GM18517 (cell line): ENCODE measurements around the gene PHLPP2.
"Not testable (repeated sequence)": the region's sequence is repeated elsewhere in the genome, so short reads cannot be mapped to it uniquely, and the experiment has no call there.

Experiments
- ATAC-seq: cut with Tn5 transposase; IDR thresholded peaks from one replicate; pipeline ENCODE4 v1.9.1; 2021; ENCODE audit warnings: mild to moderate bottlenecking, moderate library complexity; ENCODE audit not compliant: unreplicated experiment

PHLPP2 gene

DNA sequence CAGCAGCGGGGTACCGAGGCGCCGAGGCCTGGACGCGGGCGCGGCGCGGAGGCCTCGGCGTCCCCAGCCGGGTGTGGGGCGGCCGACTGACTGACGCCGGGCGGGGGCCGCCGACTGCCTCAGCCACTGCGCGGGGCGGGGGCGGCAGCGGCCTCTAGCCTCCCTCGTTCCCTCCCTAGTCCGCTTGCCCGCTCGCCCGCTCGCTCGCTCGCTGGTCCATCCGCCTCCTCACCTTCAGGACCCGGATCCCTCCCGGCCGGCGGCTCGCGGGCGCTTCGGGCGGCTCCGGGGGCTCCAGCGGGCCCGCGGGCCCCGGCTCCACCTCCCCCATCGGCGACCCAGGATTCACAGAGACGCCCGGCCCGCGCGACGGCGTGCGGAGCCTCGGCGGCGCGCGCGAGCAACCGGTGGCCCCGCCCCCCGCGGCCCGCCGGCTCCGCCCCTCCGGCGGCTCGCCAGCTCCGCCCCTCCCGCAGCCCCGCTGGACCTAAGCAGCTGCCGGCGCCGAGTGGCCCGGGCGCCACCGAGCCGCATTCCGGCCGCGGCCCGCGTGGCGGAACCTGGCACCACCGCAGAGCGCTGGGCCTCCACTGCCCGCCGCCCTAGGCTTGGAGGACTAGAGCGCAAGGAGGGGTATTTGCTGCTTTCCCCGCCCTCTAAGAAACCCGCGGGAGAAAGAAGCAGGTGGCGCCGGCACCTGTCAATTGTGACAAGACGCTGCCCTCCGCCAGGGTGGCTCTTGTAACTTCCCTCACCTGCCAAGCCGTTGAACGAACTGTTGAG lies 773 bp downstream of the PHLPP2 start:
- peak; percentile 66 for ATAC-seq

DNA sequence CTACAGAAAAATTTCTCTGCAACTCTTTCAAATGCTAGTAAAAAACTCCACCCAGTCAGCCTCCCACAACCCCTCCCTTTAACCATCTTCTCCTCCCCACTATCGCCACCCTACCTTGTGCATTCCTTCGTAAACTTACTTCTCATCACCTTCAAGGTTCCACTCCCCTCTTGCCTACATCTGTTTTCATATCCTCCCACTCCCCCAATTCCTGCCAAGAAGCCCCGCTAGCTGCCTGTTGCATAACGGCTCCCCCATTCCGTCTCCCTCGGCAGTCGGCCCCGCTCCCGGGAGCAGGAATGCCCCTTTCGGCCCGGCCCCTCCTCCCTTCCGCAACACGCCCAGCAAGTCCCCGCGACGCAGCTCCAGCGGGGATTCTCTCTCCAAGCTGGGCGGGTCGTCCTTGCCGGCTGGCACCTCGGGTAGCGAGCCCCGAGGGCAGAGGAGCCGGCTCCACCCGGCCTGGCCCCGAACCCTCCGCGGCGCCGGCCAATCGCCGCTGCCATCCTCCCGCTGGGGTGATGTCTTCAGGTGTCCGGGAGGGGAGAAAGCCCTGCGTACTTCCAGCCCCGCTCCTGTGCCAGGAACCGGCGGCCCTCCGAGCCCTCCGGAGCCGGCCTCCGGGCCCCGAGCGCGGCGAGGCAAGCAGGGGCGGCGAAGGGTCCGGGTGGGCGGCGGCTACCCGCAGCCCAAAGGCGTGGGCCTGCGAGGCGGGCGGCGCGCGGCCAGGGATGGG lies 1.5 kb downstream of the PHLPP2 start:
- ATAC-seq, result peak; percentile 44

DNA sequence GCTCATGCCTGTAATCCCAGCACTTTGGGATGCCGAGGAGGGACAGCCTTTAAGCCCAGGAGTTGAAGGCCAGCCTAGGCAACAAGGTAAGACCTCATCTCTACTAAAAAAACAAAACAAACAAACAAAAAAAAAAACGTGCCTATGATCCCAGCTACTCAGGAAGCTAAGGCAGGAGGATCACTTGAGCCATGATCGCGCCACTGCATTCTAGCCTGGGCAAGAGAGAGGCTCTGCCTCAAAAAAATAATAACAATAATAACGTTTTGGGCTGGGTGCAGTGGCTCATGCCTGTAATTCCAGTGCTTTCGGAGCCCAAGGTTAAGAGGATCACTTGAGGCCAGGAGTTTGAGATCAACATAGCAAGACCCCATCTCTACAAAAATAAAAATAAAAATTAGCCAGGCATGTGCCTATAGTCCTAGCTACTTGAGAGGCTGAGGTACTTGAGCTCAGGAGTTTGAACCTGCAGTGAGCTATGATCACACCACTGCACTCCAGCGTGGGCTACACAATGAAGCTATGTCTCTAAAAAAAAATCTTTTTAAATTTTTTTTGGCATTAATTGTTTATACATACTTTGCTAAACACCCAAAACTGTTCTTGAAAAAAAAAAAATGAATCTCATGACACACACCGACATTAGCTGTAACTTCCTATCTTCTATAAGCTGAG lies 3.3 kb downstream of the PHLPP2 start:
- no peak for ATAC-seq

DNA sequence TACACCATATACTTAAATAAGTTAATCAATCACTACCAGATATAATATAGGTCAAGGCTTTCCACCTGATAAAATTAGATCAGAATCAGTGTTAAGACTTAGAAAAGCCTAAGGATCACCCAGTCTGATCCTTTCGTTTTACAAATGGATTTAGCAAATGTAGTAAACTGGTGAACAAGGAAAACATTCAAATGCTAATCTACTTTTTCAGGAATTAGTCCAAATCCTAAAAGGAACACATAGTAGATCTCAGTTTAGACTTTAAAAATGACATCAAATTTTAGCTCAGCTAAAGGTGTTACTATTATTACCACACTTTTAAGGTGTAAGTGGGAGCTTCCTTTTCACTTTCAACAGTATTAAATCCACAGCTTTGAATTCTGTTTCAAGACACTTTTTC lies 12.0 kb downstream of the PHLPP2 start:
- ATAC-seq, result no peak

DNA sequence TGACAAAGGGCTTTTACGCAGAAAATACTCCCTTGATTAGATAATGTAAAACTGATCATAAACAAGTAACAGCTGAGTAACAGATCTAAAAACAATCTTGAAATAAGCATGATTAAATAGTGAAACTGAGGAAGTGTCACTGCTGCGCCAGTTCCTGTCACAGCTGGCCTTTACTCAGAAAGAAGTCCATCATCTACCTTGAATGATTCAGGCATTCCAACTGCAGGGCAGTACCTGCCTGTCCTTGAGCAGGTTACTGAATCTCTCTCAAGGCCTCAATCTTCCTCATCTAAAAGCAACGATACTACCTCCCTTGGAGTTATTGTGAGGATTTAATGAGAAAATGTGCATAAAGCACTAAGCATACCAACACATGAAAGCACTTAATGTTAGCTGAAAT lies 12.7 kb downstream of the PHLPP2 start:
- no peak for ATAC-seq

DNA sequence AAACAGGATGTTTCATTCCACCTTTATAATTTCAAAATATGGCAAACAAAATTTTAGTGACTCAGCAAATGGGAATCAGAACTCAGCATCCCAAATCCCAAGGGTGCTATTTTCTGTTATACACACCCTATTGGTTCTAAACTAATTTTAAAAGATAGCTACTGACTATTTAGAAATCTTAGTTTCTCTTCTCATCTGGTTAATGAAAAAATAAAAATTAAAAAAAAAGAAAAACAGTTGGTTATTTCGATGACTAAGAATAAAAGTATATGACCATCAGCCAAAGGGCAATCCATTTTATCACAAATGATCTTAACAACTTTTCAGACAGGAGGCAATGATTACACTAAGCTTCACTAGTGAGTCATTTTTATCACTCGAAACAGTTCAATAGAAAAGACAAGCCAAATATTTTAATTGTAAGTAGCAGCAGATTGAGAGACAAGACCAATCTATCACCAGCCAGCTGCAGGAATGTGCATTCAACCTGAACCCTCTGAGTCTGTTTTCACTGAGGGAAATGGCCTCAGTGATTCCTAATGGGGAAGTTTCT lies 15.2 kb downstream of the PHLPP2 start:
- no peak for ATAC-seq

DNA sequence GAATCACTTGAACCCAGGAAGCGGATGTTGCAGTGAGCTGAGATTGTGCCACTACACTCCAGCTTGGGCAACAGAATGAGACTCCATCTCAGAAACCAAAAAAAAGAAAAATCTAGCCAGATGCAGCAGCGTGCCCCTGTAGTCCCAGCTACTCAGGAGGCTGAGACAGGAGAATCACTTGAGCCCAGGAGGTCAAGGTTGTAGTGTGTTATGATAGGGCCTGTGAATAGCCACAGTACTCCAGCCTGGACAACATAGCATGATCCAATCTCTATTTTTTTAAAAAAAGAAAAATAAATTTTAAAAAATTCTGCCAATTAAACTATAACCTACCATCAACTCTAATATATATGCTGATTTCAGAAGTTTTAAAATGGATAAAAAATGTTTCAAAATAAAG lies 15.8 kb downstream of the PHLPP2 start:
- no peak for ATAC-seq

DNA sequence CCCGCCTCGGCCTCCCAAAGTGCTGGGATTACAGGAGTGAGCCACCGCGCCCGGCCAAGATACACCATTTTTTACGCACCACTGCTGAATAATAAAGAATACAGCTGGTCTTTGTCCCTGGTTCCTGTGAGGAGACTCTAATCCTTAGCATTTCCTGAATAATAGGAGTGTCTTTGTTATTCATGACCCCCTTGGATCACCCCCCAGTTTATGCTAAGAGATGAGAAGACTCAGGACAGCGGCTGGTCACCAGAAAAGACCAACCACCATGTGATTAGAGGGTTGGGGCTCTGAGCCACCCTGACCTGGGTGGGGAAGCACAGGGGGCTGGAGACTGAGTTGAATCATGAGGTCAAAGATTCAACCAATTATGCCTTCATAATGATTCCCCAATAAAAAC lies 17.3 kb downstream of the PHLPP2 start:
- no peak for ATAC-seq

DNA sequence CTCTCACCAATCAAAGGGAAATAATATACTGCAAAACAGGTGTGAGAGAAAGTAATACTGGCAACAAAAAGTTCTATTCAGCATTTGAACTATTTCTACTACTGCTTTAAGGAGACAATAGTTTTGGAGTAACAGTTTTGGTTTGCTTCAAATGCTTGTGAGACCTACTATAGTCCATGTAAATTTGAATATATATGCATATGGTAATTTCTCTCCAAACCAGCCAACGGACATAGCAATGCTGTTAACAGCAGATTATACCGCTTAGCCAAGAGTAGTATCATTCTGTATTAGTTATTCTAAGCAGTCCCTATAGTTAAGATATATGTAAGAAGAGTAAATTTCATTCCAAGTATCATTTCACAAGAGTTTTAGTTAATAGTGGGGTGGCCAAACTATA lies 18.5 kb downstream of the PHLPP2 start:
- no peak for ATAC-seq

DNA sequence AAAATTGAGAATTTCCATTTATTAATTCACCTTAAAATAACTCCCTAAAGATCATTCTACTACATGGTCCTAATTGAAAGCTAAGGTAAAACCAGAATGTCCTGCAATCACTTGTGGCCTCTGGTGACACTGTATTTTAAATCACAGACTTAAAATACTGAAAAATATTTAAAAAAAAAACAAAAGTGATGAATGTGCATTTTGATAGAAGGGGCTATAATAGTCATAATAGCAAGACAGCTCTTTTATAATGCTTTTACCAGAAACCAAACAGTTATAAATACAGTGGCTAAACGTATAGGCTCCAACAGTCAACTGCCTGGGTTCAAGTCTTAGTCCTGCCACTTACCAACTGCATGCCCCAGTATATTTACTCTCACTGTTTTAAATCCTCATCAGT lies 21.2 kb downstream of the PHLPP2 start:
- ATAC-seq, result no peak

DNA sequence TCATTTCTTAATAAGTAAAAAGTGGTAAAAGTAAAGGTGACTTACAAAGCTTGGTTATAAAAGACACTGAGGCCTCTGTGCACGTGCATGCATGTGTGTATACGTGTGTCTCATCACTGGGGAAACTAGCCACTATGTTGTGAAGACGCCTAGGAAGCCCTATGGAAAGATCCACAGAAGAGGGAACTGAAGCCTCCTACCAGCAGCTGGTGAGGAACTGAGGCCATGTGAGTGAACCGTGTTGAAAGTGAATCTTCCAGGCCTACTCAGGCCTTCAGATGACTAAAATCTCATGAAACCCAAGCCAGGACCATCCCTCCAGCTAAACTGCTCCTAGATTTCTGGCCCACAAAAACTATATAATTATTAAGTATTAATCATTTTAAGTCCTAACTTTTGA lies 23.7 kb downstream of the PHLPP2 start:
- no peak for ATAC-seq

DNA sequence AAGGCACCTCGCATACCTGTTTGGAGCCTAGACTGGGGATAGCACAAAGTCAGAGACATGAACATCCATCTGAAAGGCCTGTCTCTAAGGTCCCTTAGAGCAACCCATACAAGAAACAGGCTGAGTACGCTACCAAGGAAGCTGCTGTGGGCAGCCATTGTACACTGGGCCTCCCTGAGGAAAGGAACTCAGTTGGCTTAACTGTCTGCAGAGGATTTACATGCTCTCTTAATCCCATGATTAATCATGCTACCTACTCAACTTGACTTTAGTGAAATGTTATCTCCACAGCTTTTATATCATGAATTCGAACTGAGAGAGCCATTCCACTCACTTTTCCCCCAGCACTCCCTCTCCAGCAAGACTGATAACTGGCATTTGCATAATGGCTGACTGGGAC lies 26.0 kb downstream of the PHLPP2 start:
- ATAC-seq, result no peak

DNA sequence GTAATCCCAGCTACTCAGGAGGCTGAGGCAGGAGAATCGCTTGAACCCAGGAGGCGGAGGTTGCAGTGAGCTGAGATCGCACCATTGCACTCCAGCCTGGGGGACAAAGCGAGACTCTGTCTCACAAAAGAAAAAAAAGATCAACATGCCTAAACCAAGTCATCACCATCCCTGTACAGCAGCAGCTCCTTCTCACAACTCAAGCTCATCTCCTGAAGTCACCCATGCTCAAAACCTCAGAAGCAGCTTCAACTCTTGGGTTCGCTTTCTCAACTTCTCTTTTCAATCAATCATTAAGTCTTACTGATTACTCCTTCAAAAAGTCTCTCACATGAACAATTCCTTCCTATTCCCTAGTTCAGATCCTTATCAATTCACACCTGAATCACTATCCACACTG lies 31.3 kb downstream of the PHLPP2 start:
- ATAC-seq, result no peak

DNA sequence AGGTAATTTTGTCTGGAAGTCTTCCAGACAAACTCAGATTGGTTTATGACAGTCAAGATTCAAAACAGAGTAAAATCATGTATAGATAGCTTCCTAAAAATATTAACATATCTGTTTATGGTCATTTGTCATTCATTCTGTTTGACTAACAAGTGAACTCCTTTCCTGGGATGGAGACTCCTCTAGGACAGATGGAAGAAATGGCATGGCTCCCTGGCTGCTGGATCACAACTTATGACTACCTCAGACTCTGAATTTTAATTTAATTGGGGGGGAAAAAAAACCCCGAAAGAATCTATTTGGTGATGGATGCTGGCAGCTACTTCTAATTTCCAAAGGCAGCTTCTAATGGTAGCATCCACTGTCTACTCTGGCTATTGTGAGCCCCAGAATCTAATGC lies 34.6 kb downstream of the PHLPP2 start:
- ATAC-seq, result no peak

DNA sequence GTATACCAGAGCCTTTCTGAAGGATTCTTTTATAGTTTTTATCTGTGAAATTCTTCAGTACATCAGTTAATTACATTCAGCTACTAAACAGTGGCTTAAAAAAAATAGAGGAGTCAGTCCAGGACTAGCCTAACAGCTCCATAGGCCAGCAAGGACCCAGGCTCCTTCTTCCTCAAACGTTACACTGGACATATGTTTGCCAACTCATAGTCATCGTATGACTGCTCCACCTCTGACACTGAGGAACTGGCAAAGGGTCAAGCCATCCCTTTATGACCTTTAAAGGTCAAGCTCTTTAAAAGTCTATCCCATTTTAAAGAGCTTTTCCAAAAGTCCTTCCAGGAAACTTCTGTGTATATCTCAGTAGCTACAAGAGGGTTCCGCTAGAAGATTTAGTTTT lies 36.6 kb downstream of the PHLPP2 start:
- no peak for ATAC-seq

DNA sequence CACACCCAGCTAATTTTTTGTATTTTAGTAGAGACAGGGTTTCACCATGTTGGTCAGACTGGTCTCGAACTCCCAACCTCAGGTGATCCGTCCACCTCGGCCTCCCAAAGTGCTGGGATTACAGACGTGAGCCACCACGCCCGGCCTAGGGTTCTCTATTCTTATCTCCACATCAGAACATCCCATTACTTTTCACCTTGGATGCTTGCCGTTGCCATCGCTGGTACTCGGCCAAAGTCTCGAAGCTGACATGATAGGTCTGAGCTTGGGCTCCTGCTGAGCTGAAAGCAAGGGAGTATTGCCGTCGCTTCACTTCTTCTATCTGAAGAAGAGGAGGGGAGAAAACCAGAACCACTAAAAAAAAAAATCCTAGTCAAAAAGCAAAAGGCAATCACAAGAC lies 40.2 kb downstream of the PHLPP2 start:
- ATAC-seq, result not testable (repeated sequence)

DNA sequence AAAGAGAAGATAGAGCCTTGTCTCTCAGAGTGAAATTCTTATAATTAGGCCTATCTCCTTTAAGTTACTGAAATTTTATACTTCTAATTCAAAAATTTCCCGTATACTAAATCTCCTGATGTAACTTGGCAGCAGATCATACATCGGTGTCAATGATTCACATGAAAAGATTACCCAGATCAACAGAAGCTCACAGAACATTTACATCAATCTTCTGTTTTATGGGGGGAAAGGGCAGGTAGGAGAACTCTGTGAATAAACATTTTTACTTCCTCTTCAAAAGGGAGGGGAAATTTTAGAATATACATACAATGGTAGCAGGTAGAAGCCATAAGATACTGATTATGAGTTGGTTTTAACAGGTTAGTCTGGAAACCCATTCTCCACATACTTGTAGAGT lies 43.1 kb downstream of the PHLPP2 start:
- no peak for ATAC-seq

DNA sequence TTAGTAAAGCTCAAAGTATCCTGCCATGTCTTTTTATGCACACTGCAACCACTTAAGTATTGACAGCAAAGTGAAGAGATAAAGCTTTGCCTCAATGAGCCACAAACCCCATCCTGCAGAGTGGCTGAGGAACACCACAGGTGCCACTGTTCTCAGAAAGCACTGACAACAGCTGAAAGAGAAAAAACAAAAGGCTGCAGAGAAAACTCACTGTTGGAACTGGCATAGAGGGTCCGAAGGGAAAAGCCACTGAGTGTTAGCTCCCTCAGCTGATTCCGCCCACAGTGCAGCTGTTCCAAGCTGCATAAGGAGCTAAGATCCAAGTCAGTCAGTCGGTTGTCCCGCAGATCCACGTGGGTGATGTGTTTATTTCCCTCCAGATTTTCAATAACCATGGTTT lies 48.3 kb downstream of the PHLPP2 start:
- no peak for ATAC-seq

DNA sequence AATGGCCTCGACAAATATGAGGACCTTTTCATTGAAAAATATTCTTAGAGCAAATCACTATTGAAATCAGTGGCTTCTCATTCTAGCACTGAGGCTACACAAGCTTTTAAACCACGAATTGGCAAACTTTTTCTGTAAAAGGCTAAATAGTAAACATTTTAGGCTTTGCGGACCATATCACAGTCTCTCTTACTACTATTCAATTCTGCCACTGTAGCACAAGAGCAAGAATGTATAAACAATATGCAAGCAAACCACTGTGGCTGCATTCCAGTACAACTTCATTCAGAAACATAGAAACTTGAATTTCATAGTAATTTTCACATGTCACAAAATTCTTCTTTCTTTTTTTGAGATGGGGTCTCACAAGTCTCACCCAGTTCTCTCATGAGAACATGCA lies 49.1 kb downstream of the PHLPP2 start:
- no peak for ATAC-seq

DNA sequence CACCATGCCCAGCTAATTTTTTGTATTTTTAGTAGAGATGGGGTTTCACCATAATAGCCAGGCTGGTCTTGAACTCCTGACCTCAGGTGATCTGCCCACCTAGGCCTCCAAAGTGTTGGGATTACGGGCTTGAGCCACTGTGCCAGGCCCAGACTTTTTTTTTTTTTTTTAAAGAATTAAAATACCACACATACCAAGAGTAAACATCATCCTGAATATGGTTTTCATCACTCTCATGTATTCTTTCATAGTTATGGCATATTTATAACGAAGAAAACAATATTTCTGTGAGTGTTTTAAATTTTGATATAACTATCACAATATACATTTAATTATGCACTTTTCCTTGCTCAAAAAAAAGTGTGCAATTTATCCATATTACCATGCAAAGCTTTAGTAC lies 50.3 kb downstream of the PHLPP2 start:
- ATAC-seq, result no peak

DNA sequence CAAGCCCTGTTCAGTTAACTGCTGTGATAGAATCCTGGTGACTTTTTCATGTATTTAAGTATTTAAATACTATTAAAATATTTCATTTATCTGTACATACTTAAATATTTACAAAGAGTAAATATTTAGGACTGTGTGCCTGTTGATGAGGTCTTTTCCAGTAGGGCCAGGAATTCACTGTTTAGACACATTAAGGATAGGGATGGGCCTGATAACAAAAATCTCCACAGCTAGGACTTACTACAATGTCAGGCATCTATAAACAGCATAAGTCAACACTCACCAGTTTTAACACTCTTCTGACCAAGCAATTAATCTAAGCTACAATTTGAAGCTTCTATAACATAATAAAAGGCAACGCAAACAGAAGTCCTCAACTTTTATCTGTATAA lies 50.9 kb downstream of the PHLPP2 start:
- ATAC-seq, result no peak
